Parathyroid adenoma (tissue), 2 donors: ENCODE data around the gene FSIP1.

Experiments
- H2AFZ ChIP-seq: fragments of 300-600 bp; sonication (generic); one replicate; pipeline ENCODE4 v1.7.0; 2017; ENCODE audit warnings: antibody characterized with exemption, mild to moderate bottlenecking
- H3K27ac ChIP-seq: fragments of 300-600 bp; sonication (generic); one replicate; pipeline ENCODE4 v1.7.0; 2017
- H3K27me3 ChIP-seq: fragments of 300-600 bp; sonication (generic); one replicate; pipeline ENCODE4 v1.7.0; 2017; ENCODE audit warnings: low read length; ENCODE audit not compliant: control insufficient read depth, insufficient read depth
- H3K36me3 ChIP-seq: fragments of 300-600 bp; sonication (generic); one replicate; pipeline ENCODE4 v1.7.0; 2017; ENCODE audit warnings: low read length; ENCODE audit not compliant: control insufficient read depth, insufficient read depth
- H3K4me1 ChIP-seq: fragments of 300-600 bp; sonication (generic); one replicate; pipeline ENCODE4 v1.7.0; 2017; ENCODE audit warnings: control low read depth
- H3K4me2 ChIP-seq: fragments of 300-600 bp; sonication (generic); one replicate; pipeline ENCODE4 v1.7.0; 2017; ENCODE audit warnings: low read length
- H3K4me3 ChIP-seq: fragments of 300-600 bp; sonication (generic); one replicate; pipeline ENCODE4 v1.7.0; 2017; ENCODE audit warnings: low read depth, low read length
- H3K79me2 ChIP-seq: fragments of 300-600 bp; sonication (generic); one replicate; pipeline ENCODE4 v1.7.0; 2017; ENCODE audit warnings: control low read depth
- H3K9ac ChIP-seq: fragments of 300-600 bp; sonication (generic); one replicate; pipeline ENCODE4 v1.7.0; 2017; ENCODE audit warnings: mild to moderate bottlenecking
- H3K9me3 ChIP-seq: fragments of 300-600 bp; sonication (generic); one replicate; pipeline ENCODE4 v1.7.0; 2017; ENCODE audit warnings: low read length; ENCODE audit not compliant: control insufficient read depth
- TF ChIP-seq, protein P1 (sequence below): fragments of 300-600 bp; sonication (generic); IDR thresholded peaks from one replicate; pipeline ENCODE4 v1.7.0; 2017; ENCODE audit warnings: antibody characterized with exemption, mild to moderate bottlenecking
- donor health status: primary hyperparathyroidism.

Gene FSIP1

DNA sequence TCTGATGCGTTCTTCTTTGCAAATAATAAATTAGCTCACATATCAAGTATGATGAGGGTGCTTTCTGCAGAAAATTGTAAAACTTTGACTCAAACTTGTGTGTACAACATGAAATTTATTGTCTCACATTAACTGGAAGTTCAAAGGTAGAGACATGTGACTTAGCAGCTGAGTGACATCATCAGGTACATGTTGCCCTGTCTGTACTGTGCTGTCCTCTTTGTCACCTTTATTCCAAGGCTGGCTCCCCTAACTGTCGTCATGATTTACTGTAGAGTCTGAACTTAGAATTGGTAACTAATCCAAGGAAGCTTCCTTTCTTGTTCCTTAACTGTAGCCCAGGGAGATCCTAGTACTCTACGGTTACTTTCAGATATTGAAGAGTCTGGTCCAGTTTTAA lies 12.3 kb upstream of the FSIP1 start:
- H3K4me2 ChIP-seq: no peak overlapping the region
- no peak overlapping the region for H3K4me3 ChIP-seq
- TF ChIP-seq, protein P1, sequence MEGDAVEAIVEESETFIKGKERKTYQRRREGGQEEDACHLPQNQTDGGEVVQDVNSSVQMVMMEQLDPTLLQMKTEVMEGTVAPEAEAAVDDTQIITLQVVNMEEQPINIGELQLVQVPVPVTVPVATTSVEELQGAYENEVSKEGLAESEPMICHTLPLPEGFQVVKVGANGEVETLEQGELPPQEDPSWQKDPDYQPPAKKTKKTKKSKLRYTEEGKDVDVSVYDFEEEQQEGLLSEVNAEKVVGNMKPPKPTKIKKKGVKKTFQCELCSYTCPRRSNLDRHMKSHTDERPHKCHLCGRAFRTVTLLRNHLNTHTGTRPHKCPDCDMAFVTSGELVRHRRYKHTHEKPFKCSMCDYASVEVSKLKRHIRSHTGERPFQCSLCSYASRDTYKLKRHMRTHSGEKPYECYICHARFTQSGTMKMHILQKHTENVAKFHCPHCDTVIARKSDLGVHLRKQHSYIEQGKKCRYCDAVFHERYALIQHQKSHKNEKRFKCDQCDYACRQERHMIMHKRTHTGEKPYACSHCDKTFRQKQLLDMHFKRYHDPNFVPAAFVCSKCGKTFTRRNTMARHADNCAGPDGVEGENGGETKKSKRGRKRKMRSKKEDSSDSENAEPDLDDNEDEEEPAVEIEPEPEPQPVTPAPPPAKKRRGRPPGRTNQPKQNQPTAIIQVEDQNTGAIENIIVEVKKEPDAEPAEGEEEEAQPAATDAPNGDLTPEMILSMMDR: no peak
- H3K9ac ChIP-seq: no peak overlapping the region
- H3K4me1 ChIP-seq: no peaks in the 10 kb centered on the region
- no peaks in the 10 kb centered on the region for H3K27me3 ChIP-seq
- H3K36me3 ChIP-seq: no peaks in the 10 kb centered on the region
- no peaks in the 10 kb centered on the region for H3K9me3 ChIP-seq
- no peak overlapping the region for H3K27ac ChIP-seq
- H3K79me2 ChIP-seq: no peaks in the 10 kb centered on the region
- no peak overlapping the region for H2AFZ ChIP-seq

DNA sequence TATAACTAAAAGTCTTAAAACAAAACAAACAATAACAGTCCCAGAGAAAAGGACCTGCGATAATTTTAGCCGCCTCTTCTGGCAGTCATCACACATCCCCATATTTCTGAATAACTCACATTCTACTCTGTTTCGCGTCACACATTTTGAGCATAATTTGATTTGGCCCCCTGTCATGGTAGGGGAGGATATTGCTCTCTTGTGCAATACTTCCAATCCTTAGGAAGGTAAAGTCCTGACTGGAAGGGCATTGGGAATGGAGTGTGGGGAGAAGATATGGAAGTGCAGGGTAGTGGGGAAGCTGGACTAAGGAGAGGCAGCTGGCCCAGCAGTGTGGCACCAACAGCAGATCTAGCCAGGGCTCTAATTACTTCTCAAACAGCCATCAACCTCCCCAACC lies 11.3 kb upstream of the FSIP1 start:
- no peak overlapping the region for H3K4me3 ChIP-seq
- H3K9ac ChIP-seq: no peak overlapping the region
- H3K79me2 ChIP-seq: no peaks in the 10 kb centered on the region
- H3K36me3 ChIP-seq: no peaks in the 10 kb centered on the region
- no peaks in the 10 kb centered on the region for H3K4me1 ChIP-seq
- no peak overlapping the region for H2AFZ ChIP-seq
- H3K4me2 ChIP-seq: no peak overlapping the region
- TF ChIP-seq, protein P1: no peak
- H3K9me3 ChIP-seq: no peaks in the 10 kb centered on the region
- no peaks in the 10 kb centered on the region for H3K27me3 ChIP-seq
- no peak overlapping the region for H3K27ac ChIP-seq

DNA sequence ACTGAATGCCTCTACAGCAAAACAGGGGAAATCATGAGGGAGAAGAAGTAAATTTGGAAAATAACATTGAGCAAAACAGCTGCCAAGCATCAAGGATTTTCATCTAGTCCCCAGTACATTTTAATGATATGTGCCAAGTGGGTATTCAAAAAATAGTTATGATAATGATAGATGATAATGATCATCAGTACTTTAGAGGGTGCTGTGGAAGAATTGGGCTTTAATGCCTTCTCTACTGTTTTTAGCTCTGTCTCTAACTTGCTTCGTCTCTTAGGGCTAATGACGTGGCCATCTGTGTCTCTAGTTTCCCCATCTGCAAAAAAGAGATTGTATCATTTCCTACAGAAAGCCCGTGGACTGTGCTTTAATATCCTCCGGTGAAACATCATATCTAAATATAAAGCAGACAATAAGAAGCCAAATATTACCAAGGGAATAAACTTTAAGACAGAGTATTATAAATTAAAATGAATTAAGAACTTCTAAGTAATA lies 10.2 kb upstream of the FSIP1 start:
- no peaks in the 10 kb centered on the region for H3K36me3 ChIP-seq
- no peak overlapping the region for H2AFZ ChIP-seq
- no peaks in the 10 kb centered on the region for H3K79me2 ChIP-seq
- no peak overlapping the region for H3K9ac ChIP-seq
- H3K9me3 ChIP-seq: no peaks in the 10 kb centered on the region
- H3K4me3 ChIP-seq: no peak overlapping the region
- TF ChIP-seq, protein P1: no peak
- no peaks in the 10 kb centered on the region for H3K27me3 ChIP-seq
- H3K4me1 ChIP-seq: no peaks in the 10 kb centered on the region
- H3K4me2 ChIP-seq: no peak overlapping the region
- no peak overlapping the region for H3K27ac ChIP-seq

DNA sequence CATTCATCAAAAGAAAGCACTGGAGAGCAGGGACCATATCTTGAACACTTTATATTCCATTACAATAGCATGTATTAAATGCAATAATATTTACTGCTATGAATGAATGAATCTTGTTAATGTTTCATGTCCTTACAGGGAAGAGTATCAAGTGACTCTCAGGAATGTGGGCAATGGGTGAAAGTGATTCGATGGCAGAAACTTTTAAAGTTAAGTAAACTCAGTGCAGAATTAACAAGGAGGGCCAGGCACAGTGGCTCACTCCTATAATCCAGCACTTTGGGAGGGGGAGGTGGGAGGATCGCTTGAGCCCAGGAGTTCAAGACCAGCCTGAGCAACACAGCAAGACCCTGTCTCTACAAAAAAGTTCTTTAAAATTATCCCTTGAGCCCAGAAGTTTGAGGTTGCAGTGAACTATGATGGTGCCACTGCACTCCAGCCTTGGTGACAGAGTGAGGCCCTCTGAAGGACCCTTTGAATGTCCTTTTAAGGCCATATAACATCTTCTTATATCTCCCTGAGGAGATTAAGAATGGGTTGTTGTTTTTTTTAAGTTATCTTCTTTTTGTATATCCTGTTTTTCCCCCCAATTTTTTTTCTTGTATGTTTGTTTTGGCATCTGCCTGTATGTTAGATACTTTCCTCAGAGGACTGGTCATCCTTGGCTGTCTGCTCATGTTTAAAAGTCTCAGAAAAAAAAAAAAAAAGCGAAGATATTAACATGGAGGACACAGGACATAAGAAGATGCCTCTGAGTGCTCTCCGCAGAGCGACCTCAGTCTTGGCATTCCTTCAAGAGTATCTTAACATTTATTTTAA lies 9.6 kb upstream of the FSIP1 start:
- H3K4me3 ChIP-seq: no peak overlapping the region
- H3K79me2 ChIP-seq: no peaks in the 10 kb centered on the region
- H3K36me3 ChIP-seq: no peaks in the 10 kb centered on the region
- H2AFZ ChIP-seq: no peak overlapping the region
- no peak overlapping the region for H3K9ac ChIP-seq
- H3K4me2 ChIP-seq: no peak overlapping the region
- no peak overlapping the region for H3K27ac ChIP-seq
- no peaks in the 10 kb centered on the region for H3K9me3 ChIP-seq
- TF ChIP-seq, protein P1: no peak
- no peaks in the 10 kb centered on the region for H3K4me1 ChIP-seq
- no peaks in the 10 kb centered on the region for H3K27me3 ChIP-seq

DNA sequence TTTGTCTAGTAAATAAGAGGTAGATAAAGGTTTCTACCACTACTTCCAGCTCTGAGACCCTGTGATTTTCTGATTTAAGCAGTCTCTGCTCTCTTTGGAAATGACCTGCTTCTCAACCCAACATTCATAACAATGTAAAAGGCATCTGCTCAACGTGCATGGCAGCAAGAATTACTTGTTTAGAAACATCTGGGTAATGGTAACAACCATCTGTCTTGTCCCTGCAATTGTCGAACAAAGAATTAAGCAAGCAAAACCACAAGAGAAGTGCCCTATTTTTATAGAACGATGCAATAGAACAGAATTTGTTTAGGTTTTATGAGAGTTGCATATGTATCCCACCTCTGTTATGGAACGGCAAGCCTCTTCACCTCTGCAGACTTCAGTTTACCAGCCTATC lies 7.1 kb upstream of the FSIP1 start:
- Histone ChIP-seq H3K9ac (no peak overlapping the region), H3K27me3 (no peaks in the 10 kb centered on the region), H3K9me3 (no peaks in the 10 kb centered on the region), H3K4me2 (no peak overlapping the region), H3K36me3 (no peaks in the 10 kb centered on the region), H3K27ac (no peak overlapping the region), H3K4me3 (no peak overlapping the region), H3K79me2 (no peaks in the 10 kb centered on the region), H3K4me1 (no peaks in the 10 kb centered on the region), H2AFZ (no peak overlapping the region)
- TF ChIP-seq, protein P1: no peak
